CD8-positive, alpha-beta memory T cell (primary cell): ENCODE results near the gene FAM174B. TPM values are rescaled to one million over a fixed set of nuclear protein-coding genes. Genes with fewer than 3 reads are reported as not detected.

Experiments
- CTCF ChIA-PET: fragments of 350-600 bp; sonication (Branson Sonifier 250); formaldehyde crosslinking; loops from one replicate; lab custom pipeline; 2021; ENCODE audit warnings: antibody characterized with exemption; lab: Charles Lee
- POLR2A ChIA-PET: fragments of 350-600 bp; sonication (Branson Sonifier 250); formaldehyde crosslinking; loops from one replicate; lab custom pipeline; 2021; ENCODE audit warnings: antibody characterized with exemption; lab: Charles Lee
- DNase-seq, 5 donors: peaks; one replicate each; pipeline versions ENCODE4 v3.0.0 to v3.0.0-alpha.2; 2020 to 2022; ENCODE audit warnings: mixed read lengths in 1 of 5
- H3K27ac ChIP-seq: one replicate; pipeline ENCODE4 v1.7.0; 2013; ENCODE audit warnings: low read depth, mild to moderate bottlenecking, low read length, moderate library complexity
- H3K27me3 ChIP-seq: 2 replicates; pipeline ENCODE4 v1.7.0; 2013; ENCODE audit warnings: low read length, mild to moderate bottlenecking; ENCODE audit not compliant: insufficient read depth, poor library complexity, severe bottlenecking
- H3K36me3 ChIP-seq: 2 replicates; pipeline ENCODE4 v1.7.0; 2013; ENCODE audit warnings: mild to moderate bottlenecking, low read length, moderate library complexity; ENCODE audit not compliant: insufficient read depth
- H3K4me1 ChIP-seq: 2 replicates; pipeline ENCODE4 v1.7.0; 2013; ENCODE audit warnings: mild to moderate bottlenecking, low read length, moderate library complexity; ENCODE audit not compliant: insufficient read depth
- H3K4me3 ChIP-seq: 2 replicates; pipeline ENCODE4 v1.7.0; 2013; ENCODE audit warnings: mild to moderate bottlenecking, low read length
- H3K9me3 ChIP-seq: 2 replicates; pipeline ENCODE4 v1.7.0; 2013; ENCODE audit warnings: mild to moderate bottlenecking, low read length
- H3K27ac Mint-ChIP-seq, 8 donors: one replicate each; pipeline ENCODE4 v1.8.0; 2020 to 2021; ENCODE audit warnings: mixed read lengths in 8 of 8, mild to moderate bottlenecking in 6 of 8, inconsistent platforms in 3 of 8, moderate library complexity in 3 of 8
- H3K27me3 Mint-ChIP-seq, 2 donors: one replicate each; pipeline ENCODE4 v1.8.0; 2020 to 2021; ENCODE audit warnings: mixed read lengths in 2 of 2, mild to moderate bottlenecking in 1 of 2, moderate library complexity in 1 of 2
- H3K36me3 Mint-ChIP-seq, 3 donors: one replicate each; pipeline ENCODE4 v1.8.0; 2020 to 2021; ENCODE audit warnings: mixed read lengths in 3 of 3, inconsistent platforms in 1 of 3, mild to moderate bottlenecking in 1 of 3
- H3K4me1 Mint-ChIP-seq, 3 donors: one replicate each; pipeline ENCODE4 v1.8.0; 2020 to 2021; ENCODE audit warnings: mixed read lengths in 3 of 3, inconsistent platforms in 1 of 3, mild to moderate bottlenecking in 1 of 3
- H3K4me3 Mint-ChIP-seq, 7 donors: one replicate each; pipeline ENCODE4 v1.8.0; 2020 to 2021; ENCODE audit warnings: mixed read lengths in 7 of 7, mild to moderate bottlenecking in 6 of 7, moderate library complexity in 4 of 7, inconsistent platforms in 2 of 7
- H3K9me3 Mint-ChIP-seq, 5 donors: one replicate each; pipeline ENCODE4 v1.8.0; 2020 to 2022; ENCODE audit warnings: mixed read lengths in 5 of 5, mild to moderate bottlenecking in 3 of 5, moderate library complexity in 2 of 5, inconsistent platforms in 1 of 5
- polyA plus RNA-seq: library from polyadenylated mRNA; unstranded; fragments of 300-500 nt; fragmentation: Illumina TruSeq; gene quantifications from one replicate; pipeline ENCODE4 v1.2.3, GENCODE V29; 2021
- total RNA-seq, 2 experiments: library from RNA; stranded (reverse); gene quantifications; one replicate each; pipeline ENCODE4 v1.2.3, GENCODE V29; 2021

The FAM174B gene
- total and polyA plus RNA-seq, 3 experiments from 2014 or later: 0.82 to 3.9 (median 3.9) TPM

- Histone ChIP-seq H3K27ac (no peak overlapping the region), H3K27me3 (no peaks in the 10 kb centered on the region), H3K4me3 (no peak overlapping the region), H3K36me3 (no peaks in the 10 kb centered on the region), H3K9me3 (no peaks in the 10 kb centered on the region), H3K4me1 (no peaks in the 10 kb centered on the region)
- no peak overlapping the region for H3K4me3 Mint-ChIP-seq
- H3K27ac Mint-ChIP-seq: no peak overlapping the region
- H3K9me3 Mint-ChIP-seq: no peaks in the 10 kb centered on the region
- H3K27me3 Mint-ChIP-seq: peaks cover 0 to 6% of the 10 kb centered on the region in 2 donors
- POLR2A ChIA-PET: no interaction called here
- H3K36me3 Mint-ChIP-seq: no peaks in the 10 kb centered on the region
- CTCF ChIA-PET: no interaction called here
- no peak for DNase-seq
- no peaks in the 10 kb centered on the region for H3K4me1 Mint-ChIP-seq
Observed at GRCh38 chr15:92619145-92620101, 36.2 kb downstream of the FAM174B start.

DNA sequence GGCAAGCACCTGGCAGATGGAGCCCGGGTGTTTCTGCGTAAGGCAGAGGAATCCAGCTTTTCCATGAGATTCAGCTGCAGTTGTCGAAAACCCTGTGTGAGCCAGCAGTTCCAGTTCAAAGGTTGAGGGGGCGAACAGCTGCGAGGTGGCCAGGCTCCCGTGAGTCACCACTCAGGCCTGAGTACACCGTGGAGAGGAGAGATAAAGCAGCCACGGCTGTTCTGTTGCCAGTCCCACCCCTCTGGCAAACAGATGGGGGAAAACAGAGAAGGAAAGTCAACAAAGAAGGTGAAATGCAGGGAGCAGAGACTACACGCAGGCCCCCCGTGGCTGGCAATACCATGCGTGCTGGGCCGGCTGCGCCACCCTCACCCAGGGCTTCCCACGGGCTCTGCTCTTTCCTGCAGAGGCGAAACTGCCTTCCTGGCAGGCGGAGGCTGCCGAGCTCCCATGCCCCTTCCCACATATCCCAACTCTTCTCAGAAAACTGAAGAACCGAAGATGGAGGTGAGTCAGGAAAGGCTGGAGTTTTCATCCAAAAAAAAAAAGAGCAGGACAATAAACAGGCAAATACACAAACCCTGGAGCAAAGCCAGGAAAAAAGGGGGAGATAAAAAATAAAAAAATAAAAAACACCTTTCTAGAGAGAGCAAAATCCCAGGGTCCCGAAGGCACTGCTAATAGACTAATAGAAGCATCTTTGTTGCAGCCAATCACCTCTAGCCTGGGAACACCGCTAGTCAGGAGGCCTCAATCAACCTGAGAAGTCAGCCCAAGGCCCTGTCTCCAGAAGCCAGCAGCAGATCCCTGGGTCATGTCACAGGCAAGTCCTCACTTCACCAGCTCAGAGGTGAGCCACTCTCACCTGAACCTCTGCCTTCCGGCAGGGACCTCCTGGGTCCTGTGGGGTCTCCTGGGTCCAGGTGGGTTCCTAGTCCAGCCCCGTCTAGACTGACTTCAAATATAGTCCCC, 37.7 kb downstream of the FAM174B start:
- H3K4me3 Mint-ChIP-seq: no peak overlapping the region
- no peaks in the 10 kb centered on the region for H3K36me3 Mint-ChIP-seq
- ChIA-PET POLR2A (no interaction called here), CTCF (no interaction called here)
- Histone ChIP-seq H3K36me3 (no peaks in the 10 kb centered on the region), H3K4me3 (no peak overlapping the region), H3K27ac (no peak overlapping the region), H3K4me1 (no peaks in the 10 kb centered on the region), H3K9me3 (no peaks in the 10 kb centered on the region), H3K27me3 (no peaks in the 10 kb centered on the region)
- no peaks in the 10 kb centered on the region for H3K9me3 Mint-ChIP-seq
- no peaks in the 10 kb centered on the region for H3K4me1 Mint-ChIP-seq
- H3K27me3 Mint-ChIP-seq: peaks cover 0 to 6% of the 10 kb centered on the region in 2 donors
- peak overlapping the region in 1 of 8 donors; percentile 88 for H3K27ac Mint-ChIP-seq
- DNase-seq: no peak

- DNase-seq: no peak
- H3K27me3 ChIP-seq: no peaks in the 10 kb centered on the region
- no peaks in the 10 kb centered on the region for H3K36me3 Mint-ChIP-seq
- no peak overlapping the region for H3K27ac Mint-ChIP-seq
- no peak overlapping the region for H3K27ac ChIP-seq
- H3K4me3 Mint-ChIP-seq: no peak overlapping the region
- H3K9me3 ChIP-seq: no peaks in the 10 kb centered on the region
- ChIA-PET CTCF (no interaction called here), POLR2A (no interaction called here)
- no peaks in the 10 kb centered on the region for H3K4me1 ChIP-seq
- no peaks in the 10 kb centered on the region for H3K9me3 Mint-ChIP-seq
- H3K4me1 Mint-ChIP-seq: no peaks in the 10 kb centered on the region
- no peaks in the 10 kb centered on the region for H3K36me3 ChIP-seq
- no peak overlapping the region for H3K4me3 ChIP-seq
- H3K27me3 Mint-ChIP-seq: peaks cover 0 to 6% of the 10 kb centered on the region in 2 donors
Observed at GRCh38 chr15:92616621-92617548, 38.7 kb downstream of the FAM174B start.

DNA sequence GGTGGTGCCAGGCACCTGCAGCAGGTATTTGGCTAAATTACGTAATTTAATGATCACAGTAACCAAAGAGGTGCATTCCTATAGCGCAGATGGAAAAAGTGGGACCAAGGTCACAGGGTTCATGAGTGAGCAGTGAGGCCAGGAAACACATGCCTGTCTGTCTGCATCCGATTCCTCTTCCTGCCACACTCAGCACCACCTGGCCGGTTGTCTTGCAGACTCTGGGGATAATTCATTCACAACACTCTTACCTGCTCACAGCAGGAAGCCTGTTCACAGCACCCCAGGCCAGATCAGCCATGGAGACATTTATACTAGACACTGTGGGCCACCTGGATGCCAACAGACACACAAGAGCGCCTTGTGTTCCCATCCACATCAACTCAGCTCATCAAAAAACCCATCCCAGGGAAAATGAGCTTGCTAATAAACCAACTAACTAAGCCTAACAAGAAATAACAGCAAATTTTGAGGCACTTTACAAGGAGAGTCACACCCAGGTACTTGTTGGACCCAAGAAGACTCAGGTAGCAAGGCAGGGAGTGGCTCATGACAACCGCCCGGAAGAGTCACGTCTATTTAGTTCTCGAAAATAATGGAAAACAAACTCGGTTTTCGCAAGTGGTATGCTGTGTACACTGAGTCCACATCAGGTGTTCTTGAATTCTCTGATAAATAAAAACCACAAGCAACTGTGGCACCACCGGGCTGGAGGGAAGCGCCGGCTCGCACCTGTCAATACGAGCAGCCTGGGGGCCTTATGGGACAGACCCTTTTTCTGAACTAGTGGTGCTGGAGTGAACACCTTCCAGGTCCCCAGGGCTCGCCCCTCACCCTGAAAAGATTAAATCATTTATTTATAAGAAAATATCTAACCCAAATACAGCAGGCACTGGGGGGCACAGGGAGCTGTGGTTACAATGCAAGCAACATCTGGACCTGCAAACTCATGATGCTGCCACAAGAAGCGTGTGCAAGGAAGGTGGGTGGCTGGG, 40.5 kb downstream of the FAM174B start:
- Mint-ChIP-seq H3K9me3 (no peaks in the 10 kb centered on the region), H3K4me3 (no peak overlapping the region), H3K4me1 (no peaks in the 10 kb centered on the region), H3K27me3 (peaks cover 0 to 6% of the 10 kb centered on the region in 2 donors), H3K27ac (no peak overlapping the region), H3K36me3 (no peaks in the 10 kb centered on the region)
- Histone ChIP-seq H3K27me3 (no peaks in the 10 kb centered on the region), H3K4me3 (no peak overlapping the region), H3K9me3 (no peaks in the 10 kb centered on the region), H3K4me1 (no peaks in the 10 kb centered on the region), H3K27ac (no peak overlapping the region), H3K36me3 (no peaks in the 10 kb centered on the region)
- ChIA-PET POLR2A (no interaction called here), CTCF (no interaction called here)
- no peak for DNase-seq

DNA sequence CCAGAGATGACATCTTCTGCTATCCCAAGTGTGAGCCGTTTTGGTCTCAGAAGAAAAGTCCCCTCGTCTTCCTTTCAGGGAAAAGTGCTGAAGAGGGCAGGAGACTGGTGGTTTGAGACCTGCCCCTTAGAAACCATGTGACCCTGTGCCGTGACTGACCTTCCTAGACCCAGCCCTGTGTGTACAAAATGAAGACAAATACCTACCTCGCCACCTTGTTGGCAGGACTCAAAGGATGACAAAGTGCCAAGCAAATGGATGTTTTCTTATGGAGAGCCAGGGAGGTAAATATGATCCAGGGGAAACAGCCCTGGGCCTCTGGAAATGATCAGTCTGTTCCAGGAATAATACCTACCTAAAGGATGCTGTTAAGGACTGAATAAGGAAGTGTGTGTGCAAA, 41.3 kb downstream of the FAM174B start:
- Mint-ChIP-seq H3K4me3 (no peak overlapping the region), H3K4me1 (no peaks in the 10 kb centered on the region), H3K9me3 (no peaks in the 10 kb centered on the region), H3K27me3 (peaks cover 0 to 5% of the 10 kb centered on the region in 2 donors), H3K36me3 (no peaks in the 10 kb centered on the region), H3K27ac (no peak overlapping the region)
- no peaks in the 10 kb centered on the region for H3K9me3 ChIP-seq
- no peaks in the 10 kb centered on the region for H3K36me3 ChIP-seq
- H3K4me3 ChIP-seq: no peak overlapping the region
- H3K27me3 ChIP-seq: no peaks in the 10 kb centered on the region
- ChIA-PET CTCF (no interaction called here), POLR2A (no interaction called here)
- H3K27ac ChIP-seq: no peak overlapping the region
- DNase-seq: no peak
- H3K4me1 ChIP-seq: no peaks in the 10 kb centered on the region

GRCh38 chr15:92613841-92614240, 41.7 kb downstream of the FAM174B start:
- DNase-seq: no peak
- H3K27me3 ChIP-seq: no peaks in the 10 kb centered on the region
- Mint-ChIP-seq H3K36me3 (no peaks in the 10 kb centered on the region), H3K4me1 (no peaks in the 10 kb centered on the region), H3K27me3 (peaks cover 0 to 5% of the 10 kb centered on the region in 2 donors), H3K27ac (no peak overlapping the region), H3K9me3 (no peaks in the 10 kb centered on the region), H3K4me3 (no peak overlapping the region)
- H3K4me1 ChIP-seq: no peaks in the 10 kb centered on the region
- ChIA-PET POLR2A (no interaction called here), CTCF (no interaction called here)
- no peak overlapping the region for H3K4me3 ChIP-seq
- H3K27ac ChIP-seq: no peak overlapping the region
- H3K36me3 ChIP-seq: no peaks in the 10 kb centered on the region
- no peaks in the 10 kb centered on the region for H3K9me3 ChIP-seq

DNA sequence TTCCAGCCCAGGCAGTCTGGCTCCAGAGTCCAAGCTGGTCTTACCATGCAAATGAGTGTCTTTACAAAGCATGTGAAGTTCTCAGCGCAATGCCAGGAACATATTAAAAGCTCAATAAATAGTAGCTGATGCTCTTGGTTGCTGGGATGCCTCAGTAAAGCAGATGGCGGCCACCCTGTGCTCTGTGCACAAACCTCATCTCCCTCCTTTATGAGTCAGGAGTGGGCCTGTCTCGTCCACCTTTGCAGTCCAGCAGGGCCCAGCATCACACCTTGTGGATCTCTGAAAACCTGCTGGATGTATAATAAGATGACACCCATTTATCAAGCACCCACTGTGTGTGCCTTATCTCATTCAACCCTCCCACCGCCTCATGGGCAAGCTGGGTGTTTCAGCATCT, 42.7 kb downstream of the FAM174B start:
- no peaks in the 10 kb centered on the region for H3K36me3 ChIP-seq
- no peak for DNase-seq
- no peaks in the 10 kb centered on the region for H3K4me1 ChIP-seq
- Mint-ChIP-seq H3K9me3 (no peaks in the 10 kb centered on the region), H3K4me3 (no peak overlapping the region), H3K36me3 (no peaks in the 10 kb centered on the region), H3K4me1 (no peaks in the 10 kb centered on the region), H3K27ac (no peak overlapping the region), H3K27me3 (peaks cover 0 to 7% of the 10 kb centered on the region in 2 donors)
- ChIA-PET POLR2A (no interaction called here), CTCF (no interaction called here)
- H3K27ac ChIP-seq: no peak overlapping the region
- H3K4me3 ChIP-seq: no peak overlapping the region
- no peaks in the 10 kb centered on the region for H3K9me3 ChIP-seq
- H3K27me3 ChIP-seq: no peaks in the 10 kb centered on the region
